HS-27A (cell line): Measurements from ENCODE around the gene OR6M1.

ENCODE experiments used
- DNase-seq: peaks from one replicate; pipeline ENCODE4 v3.0.0-alpha.2; 2012; ENCODE audit warnings: low read depth, missing footprints

The OR6M1 gene

DNA sequence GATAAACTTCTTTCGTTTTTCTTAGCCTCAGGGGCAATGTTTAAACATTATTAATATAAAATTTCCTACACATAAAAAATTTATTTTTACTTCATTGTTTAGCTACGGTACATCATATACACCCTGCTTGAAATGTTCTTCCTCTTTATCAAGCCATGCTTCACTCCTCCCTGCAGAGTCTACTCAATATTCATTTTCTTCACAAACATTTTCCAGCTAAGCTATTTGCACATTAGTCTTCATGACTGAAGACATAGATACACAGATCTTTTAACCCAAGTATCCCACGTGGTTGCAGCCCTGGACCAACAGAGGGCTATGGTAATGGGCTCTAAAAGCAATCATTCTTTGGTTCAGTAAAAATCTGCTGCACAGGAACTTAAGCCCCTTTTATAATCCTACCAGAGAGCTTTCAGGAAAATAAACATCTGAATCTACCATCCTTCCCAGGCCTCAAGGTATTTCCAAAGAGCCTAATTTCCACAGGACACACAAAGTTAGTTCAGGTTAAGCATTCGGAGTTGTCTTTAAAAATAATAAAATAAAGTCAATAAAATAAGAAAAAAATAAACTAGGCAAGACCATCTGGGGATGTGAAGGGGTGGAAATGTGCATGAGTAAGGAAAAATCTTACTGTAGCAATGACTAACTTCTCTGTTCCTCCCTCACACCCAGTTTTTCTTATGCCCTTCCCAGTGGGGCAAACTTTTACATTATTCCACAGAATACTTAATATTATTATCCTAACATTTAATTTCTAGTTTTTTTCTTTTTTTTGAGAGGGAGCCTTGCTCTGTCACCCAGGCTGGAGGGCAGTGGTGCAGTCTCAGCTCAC lies 30.2 kb downstream of the OR6M1 start:
- no peak for DNase-seq

DNA sequence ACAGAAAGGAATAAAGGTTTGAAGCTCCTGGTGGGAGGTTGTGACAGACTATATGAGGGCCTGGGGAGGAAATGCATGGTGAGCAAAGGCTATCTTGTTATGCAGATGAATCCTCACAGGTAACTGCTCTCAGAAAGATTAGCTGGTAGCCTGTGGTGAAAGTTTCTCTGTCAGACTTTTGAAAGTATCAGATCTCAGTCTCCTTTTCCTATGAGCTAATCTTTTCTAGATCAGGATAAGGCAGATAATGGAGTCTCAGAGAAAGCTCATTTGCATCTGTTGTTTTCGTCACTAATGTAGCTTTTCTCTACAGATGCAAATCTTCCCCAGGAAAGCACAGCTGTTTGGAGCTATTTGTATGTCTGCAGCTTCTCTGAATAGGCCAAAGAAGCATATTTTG lies 30.9 kb downstream of the OR6M1 start:
- DNase-seq, result no peak

DNA sequence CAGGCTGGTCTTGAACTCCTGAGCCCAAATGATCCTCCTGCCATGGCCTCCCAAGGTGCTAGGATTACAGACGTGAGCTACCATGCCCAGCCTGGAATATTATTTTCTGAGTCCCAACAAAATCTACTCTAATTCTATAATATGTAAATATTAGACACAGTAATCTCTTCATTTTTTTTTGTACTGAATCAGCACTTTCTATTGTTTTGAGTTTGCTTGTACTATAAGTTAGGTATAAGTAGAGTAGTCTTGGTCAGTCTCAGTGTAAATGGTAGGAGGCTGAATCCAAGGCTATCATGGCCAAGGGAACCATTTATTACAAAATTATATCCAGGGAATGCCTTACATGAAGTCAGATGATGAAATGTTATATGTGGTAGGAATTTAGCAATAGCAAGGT lies 32.2 kb downstream of the OR6M1 start:
- DNase-seq, result no peak

DNA sequence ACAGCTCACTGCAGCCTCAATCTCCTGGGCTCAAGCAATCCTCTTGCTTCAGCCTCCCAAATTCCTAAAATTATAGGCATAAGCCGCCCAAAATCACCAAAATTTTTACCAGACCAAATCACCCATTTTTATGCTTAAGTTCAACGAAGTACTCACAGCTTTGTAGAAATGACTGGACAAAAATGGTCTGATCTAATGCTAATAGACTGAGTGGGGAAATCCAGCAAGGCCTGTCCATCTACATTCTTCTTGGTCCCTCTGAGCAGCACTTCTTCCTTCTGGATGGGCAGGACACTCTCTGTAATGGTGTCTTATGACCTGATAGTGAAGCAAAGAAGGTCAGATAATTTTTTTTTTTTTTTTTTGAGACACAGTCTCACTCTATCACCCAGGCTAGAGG lies 33.1 kb downstream of the OR6M1 start:
- DNase-seq, result no peak

DNA sequence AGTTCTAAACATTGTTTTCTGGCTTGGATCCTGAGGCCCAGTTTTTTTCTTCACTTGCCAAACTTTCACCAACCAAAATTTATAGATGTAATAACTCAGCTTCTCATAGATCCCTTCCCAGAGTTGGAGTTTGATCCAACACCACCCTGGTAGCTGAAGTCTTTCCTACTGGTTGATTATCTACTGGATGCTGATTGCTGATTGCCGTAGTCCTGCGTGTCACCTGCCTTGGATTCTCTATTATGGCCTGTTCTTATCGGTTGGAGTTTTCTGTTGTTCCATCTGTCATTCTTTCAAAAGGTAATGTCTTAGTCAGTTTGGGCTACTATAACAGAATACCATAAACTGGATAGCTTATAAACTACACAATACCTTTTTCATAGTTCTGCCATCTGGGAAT lies 34.5 kb downstream of the OR6M1 start:
- DNase-seq, result no peak

DNA sequence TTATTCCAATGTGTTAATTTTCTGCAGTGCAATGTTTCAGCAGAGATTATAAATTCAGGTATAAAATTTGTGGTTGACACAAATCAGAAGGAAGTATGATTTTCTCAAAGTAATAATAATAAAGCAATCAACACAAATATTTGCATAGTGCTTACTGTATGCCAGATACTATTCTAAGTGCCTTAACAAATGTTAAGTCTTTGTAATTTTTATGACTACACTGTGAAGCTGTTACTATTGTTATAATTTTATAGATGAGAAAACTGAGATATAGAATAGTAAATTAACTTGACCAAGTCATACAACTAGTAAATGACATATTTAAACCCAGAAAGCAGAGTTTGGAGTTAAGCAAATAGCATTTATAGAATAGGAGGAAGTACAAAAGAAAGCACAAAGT lies 35.4 kb downstream of the OR6M1 start:
- DNase-seq, result no peak

DNA sequence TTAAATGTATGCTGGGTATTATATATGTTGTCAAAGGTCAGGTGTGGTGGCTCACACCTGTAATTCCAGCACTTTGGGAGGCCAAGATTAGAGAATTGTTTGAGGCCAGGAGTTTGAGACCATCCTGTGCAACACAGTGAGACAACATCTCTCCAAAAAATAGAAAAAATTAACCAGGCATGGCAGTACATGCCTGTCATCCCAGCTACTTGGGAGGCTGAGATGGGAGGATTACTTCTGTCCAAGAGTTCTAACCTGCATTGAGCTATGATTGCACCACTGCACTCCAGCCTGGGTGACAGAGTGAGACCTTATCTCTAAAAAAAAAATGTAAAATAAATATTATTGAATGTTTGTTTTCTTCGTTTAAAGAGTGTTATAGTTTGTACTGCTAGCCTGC lies 40.5 kb downstream of the OR6M1 start:
- DNase-seq, result no peak

DNA sequence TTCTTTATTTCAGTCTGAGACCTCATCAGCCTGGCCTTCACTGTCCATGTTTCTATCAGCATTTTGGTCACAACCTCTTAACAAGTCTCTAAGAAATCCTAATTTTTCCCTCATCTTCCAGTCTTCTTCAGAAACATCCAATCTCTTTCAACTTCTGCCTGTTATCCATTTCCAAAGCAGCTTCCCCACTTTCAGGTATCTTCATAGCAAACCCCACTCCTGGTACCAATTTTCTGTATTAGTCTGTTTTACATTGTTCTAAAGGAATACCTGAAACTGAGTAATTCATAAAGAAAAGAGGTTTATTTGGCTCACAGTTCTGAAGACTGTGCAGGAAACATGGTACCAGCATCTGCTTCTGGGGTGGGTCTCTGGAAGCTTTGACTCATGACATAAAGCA lies 43.7 kb downstream of the OR6M1 start:
- no peak for DNase-seq

DNA sequence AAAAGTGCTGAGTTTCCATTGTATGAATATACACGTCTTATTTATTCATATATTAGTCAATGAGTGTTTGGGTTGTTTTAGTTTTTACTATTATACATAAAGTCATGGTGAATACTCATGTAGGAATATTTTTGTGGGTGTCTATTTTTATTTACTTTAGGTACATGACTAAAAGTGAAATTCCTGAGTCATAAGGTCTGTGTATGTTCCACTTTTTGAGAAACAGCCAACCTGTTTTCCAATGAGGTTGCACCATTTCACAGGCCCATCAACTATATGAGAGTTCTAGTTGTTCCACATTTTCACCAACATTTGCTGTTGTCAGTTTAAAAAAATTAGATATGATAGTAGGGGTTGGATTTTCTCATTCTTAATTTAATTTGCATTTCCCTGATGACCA lies 45.3 kb downstream of the OR6M1 start:
- no peak for DNase-seq

DNA sequence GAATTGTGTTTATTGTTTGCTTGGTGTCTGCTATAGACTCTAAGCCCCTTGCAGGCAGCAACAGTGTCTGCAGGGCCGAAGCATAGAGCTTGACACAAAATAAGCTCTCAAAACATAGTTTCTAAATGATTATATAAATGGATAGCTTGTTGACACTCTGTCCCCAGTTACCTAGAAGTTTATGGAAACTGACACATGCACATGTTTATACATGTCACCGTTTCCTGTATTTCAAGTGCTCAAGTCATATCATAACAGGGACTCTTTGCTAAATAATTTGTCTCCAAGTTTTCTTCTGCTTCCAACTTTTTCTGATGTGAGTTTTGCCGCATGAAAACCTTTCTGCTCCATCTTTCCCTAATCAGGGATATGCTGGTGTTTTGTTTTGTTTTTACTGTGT lies 48.2 kb downstream of the OR6M1 start:
- no peak for DNase-seq

DNA sequence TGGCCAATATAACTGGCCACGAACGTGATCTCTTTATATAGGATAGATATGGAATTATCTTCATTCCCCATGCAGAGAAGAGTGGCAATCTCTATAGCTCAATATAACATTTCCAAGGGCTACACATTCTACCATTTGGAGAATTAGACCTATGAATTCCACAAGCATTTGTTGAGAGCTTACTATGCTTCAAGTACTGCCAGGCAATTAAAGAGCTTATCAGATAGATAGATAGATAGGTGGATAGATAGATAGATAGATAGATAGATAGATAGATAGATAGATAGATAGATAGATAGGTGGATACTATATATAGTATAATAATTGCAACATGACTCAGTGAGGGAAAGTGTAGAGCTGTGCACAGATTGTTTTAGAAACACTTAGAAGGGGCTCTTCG lies 50.3 kb downstream of the OR6M1 start:
- no peak for DNase-seq
